Hippocampal formation (tissue), 2 donors: ENCODE data around the gene CACNA1D.

ENCODE experiments used
- DNase-seq, 2 donors: peaks; one replicate each; lab custom pipeline; 2025; lab: John Stamatoyannopoulos, UW

Gene CACNA1D

DNA sequence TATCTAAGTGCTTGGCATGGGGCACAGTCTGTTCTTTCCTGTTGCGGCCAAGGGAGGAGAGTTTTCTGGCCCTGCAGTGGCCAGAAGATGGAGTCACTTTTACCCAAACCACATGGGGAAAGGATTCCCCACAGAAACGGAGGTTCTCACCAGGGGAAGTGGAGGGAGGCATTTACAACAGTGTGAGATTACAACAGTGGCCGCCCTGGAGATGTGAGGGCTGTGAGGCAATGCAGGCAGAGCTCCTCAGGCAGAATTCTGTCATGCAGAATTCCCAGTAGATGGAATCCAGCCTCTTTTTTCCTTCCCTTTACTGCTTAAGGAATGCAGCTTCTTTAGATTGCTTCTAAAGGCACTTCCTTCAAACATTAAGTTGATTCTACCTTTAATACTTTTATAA, 83.1 kb downstream of the CACNA1D start:
- DNase-seq = no peak

DNA sequence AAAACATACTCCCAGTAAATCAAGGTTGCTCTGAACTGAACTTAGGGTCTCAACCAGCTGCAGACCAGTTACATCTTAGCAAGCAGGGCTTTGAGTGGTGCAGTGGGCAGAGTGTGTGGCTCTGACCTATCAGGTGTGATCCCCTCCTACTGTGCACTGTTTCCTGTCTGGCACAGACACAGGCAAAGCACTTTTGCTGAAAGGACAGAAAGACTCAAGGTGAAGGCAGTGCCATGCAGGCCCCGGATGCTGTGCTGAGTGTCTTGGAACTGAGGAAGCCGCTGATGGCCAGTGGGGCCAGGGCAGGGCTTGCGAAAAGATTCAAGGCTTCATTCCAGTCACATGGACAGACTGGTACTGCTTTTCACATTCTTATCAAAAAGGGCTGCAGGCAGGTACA, 85.2 kb downstream of the CACNA1D start:
- no peak for DNase-seq

DNA sequence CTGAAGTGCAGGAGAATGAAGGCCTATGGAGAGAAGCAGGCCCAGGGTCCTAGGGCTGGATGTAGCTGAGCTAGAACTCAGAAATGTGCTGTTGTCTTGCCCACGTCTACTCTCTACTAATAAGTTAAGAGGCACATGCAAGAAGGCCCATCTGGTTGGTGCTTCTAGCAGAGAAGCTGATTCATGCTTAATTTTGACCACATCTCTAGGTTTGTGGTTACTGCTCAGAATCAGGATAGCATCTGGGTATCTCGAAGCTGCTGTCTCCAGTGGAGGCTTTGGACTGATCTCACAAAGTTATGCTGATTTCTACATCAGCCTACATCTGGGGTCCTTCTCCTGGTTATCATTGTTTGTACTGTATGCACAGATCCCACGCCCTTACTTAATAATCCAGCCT, 87.3 kb downstream of the CACNA1D start:
- no peak for DNase-seq

DNA sequence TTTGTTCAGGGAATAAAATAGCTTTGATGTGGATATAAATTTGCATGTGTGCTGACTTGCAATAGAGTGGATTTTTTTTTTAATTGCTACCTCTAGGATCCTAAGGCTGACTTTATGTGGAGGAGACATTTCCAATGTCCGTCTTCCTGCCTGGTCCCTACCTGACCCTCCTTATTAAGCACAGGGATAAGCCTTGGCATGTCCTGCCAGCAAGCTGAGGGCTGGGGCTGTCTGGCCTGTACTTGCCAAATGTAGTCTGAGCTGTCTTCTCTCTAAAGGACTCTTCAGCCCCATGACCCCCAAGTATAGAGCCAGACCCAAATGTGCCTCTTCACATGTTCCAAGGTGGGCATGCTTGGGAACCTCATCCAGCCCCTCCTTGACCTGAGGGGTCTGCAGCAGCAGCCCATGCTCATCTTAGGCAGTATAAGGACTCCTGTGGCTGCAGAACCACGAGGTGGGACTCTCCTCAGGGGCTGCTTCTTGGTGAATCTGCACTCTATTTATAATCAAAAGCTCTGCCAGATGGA, 88.8 kb downstream of the CACNA1D start:
- DNase-seq = no peak

DNA sequence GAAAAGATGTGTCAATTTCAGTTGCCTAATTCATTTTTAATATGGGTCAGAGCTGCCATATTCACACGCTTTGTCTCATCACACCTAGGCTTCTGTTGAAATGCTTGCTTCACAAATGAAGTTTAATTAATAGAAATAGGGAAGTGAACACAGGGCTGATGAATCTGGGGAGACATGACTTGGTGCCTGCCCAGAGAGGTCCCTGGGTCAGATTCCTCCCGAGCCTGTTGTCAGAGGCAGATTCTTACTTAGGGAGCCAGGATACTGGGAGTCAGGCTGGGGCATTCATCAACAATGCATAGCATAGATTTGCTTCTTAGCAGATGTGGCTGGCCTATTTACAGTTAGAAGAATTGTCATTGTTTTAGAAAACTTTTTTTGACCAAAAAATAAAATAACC, 90.6 kb downstream of the CACNA1D start:
- DNase-seq = no peak

DNA sequence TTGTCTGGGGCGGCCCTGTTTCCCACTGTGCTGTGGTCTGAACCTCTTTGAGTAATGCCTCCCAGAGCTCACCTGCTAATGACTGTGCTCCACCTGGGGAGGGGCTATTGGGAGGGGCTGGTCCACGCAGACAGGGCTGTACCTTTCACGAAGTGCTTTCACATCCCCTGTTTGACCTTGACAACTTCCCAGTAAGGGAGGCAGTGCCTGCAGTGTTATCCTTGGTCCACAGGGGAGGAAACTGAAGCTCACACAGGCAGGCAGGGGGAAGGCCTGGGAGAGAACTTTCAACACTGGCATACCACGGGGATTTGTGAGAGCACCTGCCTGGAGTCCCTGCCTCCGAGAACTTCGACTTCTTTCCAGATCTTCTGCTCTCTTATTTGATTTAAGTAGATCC, 91.2 kb downstream of the CACNA1D start:
- no peak for DNase-seq

DNA sequence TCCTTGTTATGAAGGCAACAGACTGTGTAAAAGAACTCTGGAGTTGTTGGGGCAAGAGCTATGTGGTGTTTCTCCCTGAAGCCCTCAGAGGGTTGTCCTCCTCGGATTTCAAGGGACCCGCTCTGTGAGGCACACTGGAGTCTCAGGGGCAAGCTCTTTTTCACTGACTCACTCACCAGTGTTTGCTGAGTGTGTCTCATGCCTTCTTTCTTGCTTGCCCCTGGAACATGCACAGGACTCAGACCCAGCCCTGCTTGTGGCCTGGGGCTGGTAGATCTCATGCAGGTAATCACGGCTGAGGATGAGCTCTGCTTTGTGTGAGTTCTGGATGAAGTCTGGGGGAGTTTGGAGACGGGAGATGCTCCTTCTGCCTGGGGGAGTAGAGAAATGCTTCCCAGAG, 93.7 kb downstream of the CACNA1D start:
- no peak for DNase-seq

DNA sequence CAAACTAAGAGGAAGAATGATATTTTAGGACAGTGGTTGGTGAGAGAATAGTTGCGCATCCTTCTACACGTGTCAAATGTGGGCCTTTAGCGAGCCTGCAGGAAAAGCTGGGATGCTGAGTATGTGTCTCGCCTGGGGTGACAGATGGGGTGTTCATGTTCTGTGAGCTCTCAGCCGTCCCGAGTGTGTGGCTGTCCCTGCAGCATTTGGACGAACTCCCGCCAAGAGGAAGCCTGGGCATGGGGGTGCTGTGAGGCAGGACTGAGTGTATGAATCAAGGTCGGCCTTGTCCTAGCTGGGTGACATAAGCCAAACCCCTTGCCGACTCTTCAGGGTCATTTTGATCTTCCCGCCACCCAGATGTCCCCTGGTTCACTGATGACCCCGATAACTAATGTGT, 94.8 kb downstream of the CACNA1D start:
- DNase-seq = no peak

DNA sequence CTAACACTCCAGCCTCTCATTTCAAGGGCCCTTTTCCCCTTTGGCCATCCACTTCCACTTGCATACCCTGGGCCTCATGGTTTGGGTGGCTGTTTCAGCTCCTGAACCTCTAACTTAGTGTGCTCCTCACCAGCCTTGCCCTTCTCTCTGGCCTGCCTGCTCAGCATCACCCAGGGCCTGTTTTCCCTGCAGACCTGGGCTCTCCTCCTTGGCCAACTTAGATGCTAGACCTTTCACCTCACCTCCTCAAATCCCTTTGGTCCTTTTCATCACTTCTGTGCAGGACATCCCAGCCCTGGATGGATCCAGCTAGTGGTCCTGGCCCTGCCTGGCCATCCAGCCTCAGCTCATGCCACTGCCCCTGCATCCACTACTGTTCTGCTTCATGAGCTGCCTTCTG, 95.4 kb downstream of the CACNA1D start:
- no peak for DNase-seq

DNA sequence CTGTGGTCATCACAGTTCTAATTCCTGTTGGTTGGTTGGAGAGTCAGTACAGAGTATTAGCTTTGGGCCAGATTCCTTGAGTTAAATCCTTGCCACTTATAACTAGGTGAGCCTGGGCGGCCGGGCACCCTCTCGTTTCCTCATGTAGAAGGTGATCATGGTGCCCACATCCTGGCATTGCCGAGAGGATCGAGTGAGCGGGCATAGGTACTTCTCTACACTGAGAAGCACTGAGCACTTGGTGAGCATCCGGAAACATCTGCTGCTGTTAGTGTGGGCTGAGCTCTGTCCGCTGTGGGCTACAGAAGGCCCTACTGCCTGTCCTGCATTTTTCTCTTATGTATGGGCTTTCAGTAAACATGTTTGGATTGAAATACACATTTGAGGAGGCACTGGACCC, 96.2 kb downstream of the CACNA1D start:
- no peak for DNase-seq

DNA sequence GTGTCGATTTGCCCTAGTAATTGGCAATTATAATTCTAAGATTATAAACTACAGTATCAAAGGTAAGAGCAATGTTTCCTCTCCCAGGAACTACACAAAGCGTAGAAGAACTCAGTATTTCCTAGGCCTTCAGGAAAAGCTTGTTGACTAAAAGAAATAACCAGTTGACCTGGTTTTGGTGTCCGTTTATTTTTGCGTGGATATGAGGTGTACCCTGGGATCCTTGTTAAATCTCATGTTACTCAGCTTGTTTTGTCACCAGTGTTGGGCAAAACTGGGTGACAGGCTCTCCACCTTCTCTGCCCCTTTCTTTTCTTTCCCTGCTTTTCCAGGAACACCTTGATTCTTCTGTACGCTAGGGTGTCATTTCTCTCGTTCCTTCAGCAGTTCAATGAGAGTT, 97.2 kb downstream of the CACNA1D start:
- no peak for DNase-seq

DNA sequence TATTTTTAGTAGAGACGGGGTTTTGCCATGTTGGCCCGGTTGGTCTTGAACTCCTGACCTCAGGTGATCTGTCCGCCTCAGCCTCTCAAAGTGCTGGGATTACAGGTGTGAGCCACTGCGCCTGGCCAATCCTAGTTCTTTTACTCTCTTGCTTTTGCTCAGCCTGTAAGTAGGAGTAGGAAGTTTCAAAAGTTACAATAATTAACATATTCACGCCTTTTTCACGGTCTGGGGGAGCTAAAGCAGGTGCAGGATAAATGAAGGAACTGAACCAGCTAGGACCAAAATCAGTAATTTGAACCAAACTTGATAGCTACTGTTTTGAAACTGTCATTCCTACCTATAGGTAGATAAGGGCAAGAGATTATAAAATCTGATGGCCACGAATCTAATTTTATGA, 98.5 kb downstream of the CACNA1D start:
- no peak for DNase-seq

DNA sequence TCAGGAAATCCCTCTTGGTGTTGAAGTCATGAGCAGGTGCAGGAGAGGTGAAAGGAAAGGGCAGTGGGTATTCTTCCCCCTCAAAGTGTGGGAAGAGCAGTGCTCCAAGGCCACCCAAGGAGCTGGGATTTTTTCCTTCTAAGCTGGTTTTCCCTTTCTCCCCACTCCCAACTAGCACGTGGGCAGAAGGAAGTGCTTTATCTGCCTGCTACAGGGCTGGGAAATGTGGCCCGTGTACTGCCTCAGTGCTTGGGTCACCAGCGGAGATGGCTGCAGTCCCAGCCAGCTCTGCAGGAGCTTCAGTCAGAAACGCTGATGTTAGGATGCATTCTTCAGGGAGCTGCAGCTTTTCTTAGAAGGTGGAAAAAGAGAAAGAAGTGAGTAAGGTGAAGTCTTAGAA, 99.2 kb downstream of the CACNA1D start:
- DNase-seq = no peak

DNA sequence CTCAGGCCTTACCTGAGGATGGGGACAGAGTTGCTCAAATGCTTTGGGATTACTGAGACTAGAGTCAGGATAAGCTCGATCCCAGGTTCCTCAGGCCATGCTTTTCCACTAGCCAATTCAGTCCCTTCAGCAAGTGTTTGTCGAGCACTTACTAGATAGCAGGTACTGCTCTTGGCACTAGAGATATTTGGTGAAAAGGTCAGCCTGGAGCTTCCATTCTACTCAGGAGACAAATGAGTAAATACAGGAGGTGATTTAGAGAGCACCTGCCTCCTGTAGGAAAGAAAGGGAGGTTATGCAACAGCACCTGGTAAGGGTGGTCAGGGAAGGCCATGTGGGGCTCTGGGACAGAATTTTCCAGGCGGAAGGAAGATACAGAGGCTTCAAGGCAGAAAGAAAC, 99.9 kb downstream of the CACNA1D start:
- no peak for DNase-seq

DNA sequence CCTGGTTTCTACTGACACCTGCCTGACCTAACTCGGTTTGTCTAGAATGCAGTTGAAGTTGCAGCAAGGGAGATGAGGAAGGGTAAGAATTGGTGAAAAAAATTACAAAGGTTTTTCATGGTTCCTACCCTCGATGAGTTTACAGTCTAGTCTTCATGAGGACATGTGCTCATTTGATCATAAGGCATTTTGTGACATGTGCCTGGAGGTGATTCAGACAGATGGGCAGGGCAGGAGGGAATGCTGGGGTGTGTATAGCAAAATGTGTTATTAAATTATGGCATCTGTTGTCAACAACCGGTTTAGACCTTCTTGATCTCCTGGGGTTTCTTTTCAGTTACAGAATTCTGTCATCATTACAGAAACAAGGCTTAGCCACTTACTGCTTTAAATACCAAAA, 101.2 kb downstream of the CACNA1D start:
- DNase-seq = no peak

DNA sequence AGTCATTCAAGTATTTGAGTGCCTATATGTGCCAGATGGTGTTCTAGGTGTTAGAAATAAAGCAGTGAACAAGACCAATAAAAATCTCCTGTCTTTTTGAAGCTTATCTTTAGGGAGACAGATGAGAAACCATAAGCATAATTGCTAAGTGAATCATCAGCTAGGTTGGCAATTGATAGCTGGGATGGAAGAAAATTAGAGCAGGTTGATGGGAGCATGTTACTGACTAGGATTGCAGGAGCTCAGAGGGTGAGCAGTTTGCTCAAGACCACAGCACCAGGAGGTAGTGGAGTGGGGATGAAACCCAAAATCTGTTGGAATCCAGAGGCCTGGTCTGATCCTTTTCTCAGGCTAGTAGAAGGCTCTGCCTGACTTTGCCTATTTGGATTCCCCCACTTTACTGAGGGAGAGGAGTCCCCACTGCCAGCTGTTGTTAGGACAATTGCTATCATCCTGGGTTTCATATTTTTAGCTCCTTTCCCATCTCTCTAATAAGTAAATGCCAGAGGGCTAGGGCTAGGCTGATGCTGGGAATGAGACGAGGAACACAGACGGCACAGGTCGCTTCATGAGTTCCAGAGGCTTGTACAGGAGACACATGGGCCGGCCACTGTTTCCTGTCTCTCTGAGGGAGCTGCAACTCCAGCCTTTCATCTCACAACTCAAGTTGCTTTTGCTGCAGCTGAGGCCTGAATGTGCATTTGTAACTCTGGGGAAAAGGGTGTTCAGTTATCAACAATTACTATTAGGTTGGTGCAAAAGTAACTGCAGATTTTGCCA, 102.9 kb downstream of the CACNA1D start:
- DNase-seq = no peak

DNA sequence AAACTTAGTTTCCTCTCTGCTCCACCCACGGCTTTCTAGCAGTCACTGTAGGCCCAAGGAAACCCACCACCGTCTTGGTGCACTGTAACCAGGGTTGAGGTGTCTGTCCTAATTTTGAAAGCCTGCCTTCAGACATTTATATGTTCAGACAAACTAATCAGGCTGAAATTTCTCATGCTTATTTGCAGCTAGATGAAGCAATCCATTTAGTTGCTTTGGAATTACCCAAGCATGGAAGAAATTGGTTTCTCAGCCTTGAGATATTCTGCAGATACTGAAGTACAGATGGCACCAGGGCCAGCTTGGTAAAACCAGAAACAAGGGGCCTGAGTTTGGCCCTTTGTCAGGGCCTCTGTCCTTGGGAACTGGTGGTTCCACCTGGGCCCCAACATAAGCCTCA, 105.4 kb downstream of the CACNA1D start:
- DNase-seq = no peak

DNA sequence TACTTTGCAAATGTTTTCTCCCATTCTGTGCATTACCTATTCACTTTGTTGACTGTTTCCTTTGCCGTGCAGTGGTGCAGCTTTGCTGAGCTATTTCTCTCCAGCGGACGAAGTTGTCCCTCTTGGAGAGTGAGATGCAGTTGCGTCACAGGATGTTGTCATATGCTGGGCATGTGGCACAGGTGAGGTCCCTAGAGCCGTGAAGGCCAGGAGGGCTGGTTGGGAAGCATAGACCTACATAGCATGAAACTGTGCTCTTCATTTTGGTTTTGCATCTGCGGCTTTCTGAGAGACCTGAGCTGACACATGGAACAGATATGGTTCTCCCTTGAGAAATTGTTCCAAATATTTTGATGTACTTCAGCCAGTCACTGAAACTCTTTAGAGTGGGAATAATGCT, 108.5 kb downstream of the CACNA1D start:
- DNase-seq = no peak

DNA sequence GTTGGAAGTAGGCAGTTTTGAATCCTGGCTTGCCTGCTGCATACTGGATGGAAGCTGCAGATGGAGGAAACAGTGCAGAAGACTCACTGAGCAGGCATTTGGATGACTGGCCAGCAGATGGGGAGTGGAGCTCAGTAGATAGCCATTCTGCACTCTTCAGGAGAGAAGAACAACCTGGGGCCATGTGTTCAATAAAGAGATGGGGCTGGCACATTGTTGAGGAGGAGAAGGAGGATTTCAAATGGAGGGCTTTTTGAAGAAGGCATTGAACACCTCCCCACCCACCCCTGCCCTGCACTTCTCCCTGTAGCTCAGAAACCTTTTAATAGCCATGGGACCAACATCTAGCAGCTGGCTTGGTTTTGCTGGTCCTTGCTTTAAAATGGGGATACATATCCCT, 109.8 kb downstream of the CACNA1D start:
- no peak for DNase-seq

DNA sequence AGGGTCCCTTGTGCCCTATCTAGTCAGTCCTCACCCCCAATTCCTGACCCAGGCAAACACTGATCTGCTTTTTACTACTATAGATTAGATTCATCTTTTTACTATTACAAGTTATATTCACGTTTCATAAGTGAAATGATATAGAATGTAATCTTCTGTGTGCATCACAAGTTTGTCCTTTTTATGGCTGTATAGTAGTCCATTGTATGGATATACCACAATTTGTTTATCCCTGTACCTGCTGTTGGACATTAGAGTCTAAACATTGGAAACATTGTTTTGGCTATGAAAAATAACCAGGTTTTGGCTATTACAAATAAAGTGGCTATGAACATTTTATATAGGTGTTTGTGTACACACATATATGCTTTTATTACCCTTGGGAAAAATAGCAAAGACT, 112.4 kb downstream of the CACNA1D start:
- DNase-seq = no peak

DNA sequence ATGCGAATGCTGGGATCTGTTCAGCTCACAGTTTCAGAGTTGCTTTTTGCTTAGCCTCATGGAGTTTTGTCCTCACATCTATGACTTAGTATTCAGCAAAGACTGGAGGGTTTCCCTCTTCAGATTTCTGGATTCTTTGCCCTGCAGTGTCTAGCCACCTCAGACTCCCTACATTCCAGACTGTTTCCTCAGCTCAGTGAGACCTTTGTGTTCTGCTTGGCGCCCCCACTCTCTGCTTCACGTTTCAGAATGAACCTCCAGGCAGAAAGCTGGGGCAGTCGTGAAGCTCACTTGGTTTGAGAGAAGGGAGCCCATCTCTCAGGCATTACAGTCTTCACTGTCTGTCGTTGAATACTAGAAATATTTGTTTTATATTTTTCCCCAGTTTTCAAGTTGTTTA, 118.1 kb downstream of the CACNA1D start:
- no peak for DNase-seq

DNA sequence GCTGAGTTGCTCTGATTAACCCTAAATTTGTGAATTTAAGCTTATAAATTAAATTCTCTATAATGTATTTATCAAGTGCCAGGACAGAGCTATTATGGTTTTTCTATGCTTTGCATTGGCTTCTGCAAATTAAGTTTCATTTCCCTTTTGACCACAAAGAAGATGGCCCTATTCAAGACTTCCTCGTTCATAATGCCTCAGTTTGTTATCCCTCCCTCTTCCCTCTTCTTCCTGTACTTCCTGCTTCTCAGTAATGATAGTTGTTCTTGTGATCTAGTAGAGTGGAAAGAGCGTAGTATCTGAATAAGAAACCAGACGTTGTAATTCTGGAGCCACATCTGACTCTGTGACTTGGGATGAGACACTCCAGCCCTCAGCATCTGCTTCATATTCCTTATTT, 118.7 kb downstream of the CACNA1D start:
- DNase-seq = peak in 1 of 2 donors; percentile 27

DNA sequence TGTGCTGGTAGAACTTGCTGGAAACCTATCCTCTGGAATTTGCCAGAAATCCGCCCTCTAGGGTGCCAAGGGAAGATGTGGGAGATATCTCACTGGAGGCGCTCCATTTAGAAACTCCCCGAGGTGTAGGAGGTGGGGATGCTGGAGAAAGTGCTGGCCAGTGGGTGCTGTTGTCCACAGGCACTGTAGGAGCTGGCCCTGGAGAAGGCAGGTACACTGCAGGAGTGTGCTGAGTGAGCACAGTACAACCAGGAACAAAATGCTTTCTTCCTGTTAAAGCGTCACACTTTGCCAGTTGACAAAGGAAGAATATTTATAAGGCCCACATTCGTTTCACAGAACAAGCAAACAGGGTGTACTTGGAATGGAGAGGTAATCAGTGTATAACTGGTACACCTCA, 119.9 kb downstream of the CACNA1D start:
- DNase-seq = no peak

DNA sequence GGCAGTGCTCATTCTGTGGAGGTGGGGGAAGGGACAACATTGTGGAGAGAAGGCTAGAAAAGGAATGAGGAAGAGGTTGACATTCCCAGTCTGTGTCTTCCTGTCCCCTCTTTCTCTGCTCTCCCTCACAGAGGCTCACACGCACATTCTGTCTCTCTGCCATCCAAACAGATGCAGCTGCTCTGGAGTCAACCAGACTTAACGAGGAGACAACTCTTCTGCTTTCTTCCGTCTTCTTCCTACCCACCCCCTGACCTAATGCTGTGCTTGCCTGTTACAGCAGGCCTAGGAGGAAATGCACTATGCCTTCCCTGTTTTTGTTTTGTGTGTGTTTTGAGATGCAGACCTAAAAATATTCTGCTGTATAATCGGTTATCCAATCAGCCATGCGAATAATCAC, 121.9 kb downstream of the CACNA1D start:
- DNase-seq = peak in 1 of 2 donors; percentile 22
